HepG2 (cell line): ENCODE measurements around the gene KCNAB1. TPM values are rescaled to one million over a fixed set of nuclear protein-coding genes. Genes with fewer than 3 reads are reported as not detected.

Experiments used
- ATAC-seq: fragments of 200-7000 bp; cut with Tn5 transposase; 3 replicates; pipeline ENCODE4 v1.9.1; 2020; ENCODE audit warnings: mild to moderate bottlenecking, moderate library complexity
- BruUV-seq: library from RNA; stranded (reverse); fragments of 400-500 nt; replicated peaks from 2 replicates; lab custom pipeline; 2021; lab: Mats Ljungman, UMichigan
- CTCF ChIA-PET: fragments of 300-600 bp; formaldehyde crosslinking; extraction: SDS; loops from one replicate; lab custom pipeline; 2021; ENCODE audit warnings: low total read pairs, inconsistent platforms, low intra/inter-chr PET ratio; lab: Yijun Ruan, JAX
- POLR2A ChIA-PET: fragments of 350-600 bp; sonication (Branson Sonifier 250); formaldehyde crosslinking; loops from one replicate; lab custom pipeline; 2020; ENCODE audit warnings: antibody characterized with exemption, inconsistent platforms; lab: Yijun Ruan, JAX
- DNase-seq: peaks from one replicate; pipeline ENCODE4 v3.0.0-alpha.2; 2015; ENCODE audit warnings: low spot score
- FAIRE-seq: peaks from 3 replicates; lab custom pipeline; 2011; peaks lifted over from hg19 to GRCh38; lab: Jason Lieb, UNC
- H2AFZ ChIP-seq: one replicate; pipeline ENCODE4 v1.6.1; 2011; ENCODE audit warnings: low read length, inconsistent platforms
- H3K27ac ChIP-seq: fragments of 300-600 bp; 3 replicates; pipeline ENCODE4 v1.8.0; 2011; ENCODE audit warnings: mixed run types, mild to moderate bottlenecking, mixed read lengths, low read length, inconsistent platforms; ENCODE audit not compliant: insufficient read depth; ENCODE audit errors: extremely low read length
- H3K27me3 ChIP-seq, 2 experiments: fragments of 200-600 bp in 1 of 2; 2 replicates in 1 of 2; 3 replicates in 1 of 2; pipeline versions ENCODE4 v1.6.0 to v1.8.0; 2011; ENCODE audit warnings: low read length in 2 of 2, mild to moderate bottlenecking in 2 of 2, moderate library complexity in 2 of 2, inconsistent platforms in 1 of 2; ENCODE audit not compliant: insufficient read depth in 2 of 2, control insufficient read depth in 1 of 2
- H3K36me3 ChIP-seq, 2 experiments: fragments of 200-600 bp in 1 of 2; replicated peaks in 1 of 2; 2 replicates in 1 of 2; 3 replicates in 1 of 2; pipeline versions ENCODE4 v1.5.1 to v1.8.0; 2011; ENCODE audit warnings: low read length in 2 of 2, inconsistent platforms in 1 of 2; ENCODE audit not compliant: insufficient read depth in 2 of 2, control insufficient read depth in 1 of 2
- H3K4me1 ChIP-seq: 2 replicates; pipeline ENCODE4 v1.5.1; 2012; ENCODE audit warnings: low read length, inconsistent platforms; ENCODE audit not compliant: insufficient read depth
- H3K4me2 ChIP-seq: 2 replicates; pipeline ENCODE4 v1.6.0; 2011; ENCODE audit warnings: low read depth, low read length, inconsistent platforms
- H3K4me3 ChIP-seq, 3 experiments: fragments of 200-600 bp in 1 of 3; sonication (generic), shearing (Covaris generic) in 1 of 3; replicated peaks in 1 of 3; 2 replicates each; pipeline ENCODE4 v1.5.1; 2011 to 2016; ENCODE audit warnings: low read length in 3 of 3, inconsistent platforms in 2 of 3, low read depth in 2 of 3, mild to moderate bottlenecking in 2 of 3, control low read depth in 1 of 3, mixed read lengths in 1 of 3; ENCODE audit not compliant: insufficient read depth in 1 of 3
- H3K79me2 ChIP-seq: one replicate; pipeline ENCODE4 v1.6.1; 2011; ENCODE audit warnings: low read length, inconsistent platforms; ENCODE audit not compliant: insufficient read depth
- H3K9ac ChIP-seq: 2 replicates; pipeline ENCODE4 v1.6.0; 2011; ENCODE audit warnings: mild to moderate bottlenecking, low read depth, low read length, inconsistent platforms; ENCODE audit not compliant: insufficient read depth
- H3K9me3 ChIP-seq: 2 replicates; pipeline ENCODE4 v1.5.1; 2012; ENCODE audit warnings: mild to moderate bottlenecking, low read length
- H4K20me1 ChIP-seq: 2 replicates; pipeline ENCODE4 v1.6.0; 2011; ENCODE audit warnings: inconsistent platforms, mild to moderate bottlenecking, low read length, moderate library complexity; ENCODE audit not compliant: insufficient read depth
- CBX1 ChIP-seq: IDR thresholded peaks from one replicate; pipeline ENCODE4 v1.6.1; 2016; ENCODE audit warnings: antibody characterized with exemption, low read depth
- CCDC6 ChIP-seq: sonication (generic); formaldehyde crosslinking; IDR thresholded peaks from 2 replicates; pipeline ENCODE4 v1.8.1; 2022; ENCODE audit warnings: mild to moderate bottlenecking, missing genetic modification reagents, moderate library complexity
- GTF3A ChIP-seq: sonication (generic); formaldehyde crosslinking; conservative IDR thresholded peaks from 2 replicates; pipeline ENCODE4 v1.4.0; 2020; ENCODE audit warnings: mild to moderate bottlenecking, missing genetic modification reagents
- KLF12 ChIP-seq: sonication (generic); formaldehyde crosslinking; IDR thresholded peaks from 2 replicates; pipeline ENCODE4 v1.4.0; 2020; ENCODE audit warnings: missing genetic modification reagents, borderline replicate concordance
- MBD4 ChIP-seq: IDR thresholded peaks from 2 replicates; pipeline ENCODE4 v1.6.1; 2012; ENCODE audit warnings: low read length, inconsistent platforms, borderline replicate concordance
- MED1 ChIP-seq: sonication (generic); formaldehyde crosslinking; IDR thresholded peaks from 2 replicates; pipeline ENCODE4 v1.4.0; 2020; ENCODE audit warnings: missing genetic modification reagents
- MTF2 ChIP-seq: sonication (generic); formaldehyde crosslinking; IDR thresholded peaks from 2 replicates; pipeline ENCODE4 v1.5.0; 2020; ENCODE audit warnings: missing genetic modification reagents, borderline replicate concordance
- PAF1 ChIP-seq: IDR thresholded peaks from 2 replicates; pipeline ENCODE4 v1.6.1; 2016; ENCODE audit warnings: missing genetic modification reagents, missing compliant biosample characterization
- RFX1 ChIP-seq: fragments of 450-650 bp; IDR thresholded peaks from 2 replicates; pipeline ENCODE4 v1.6.1; 2017
- SATB2 ChIP-seq: sonication (generic); formaldehyde crosslinking; IDR thresholded peaks from 2 replicates; pipeline ENCODE4 v1.5.0; 2020; ENCODE audit warnings: missing genetic modification reagents
- THYN1 ChIP-seq: sonication (generic); formaldehyde crosslinking; IDR thresholded peaks from 2 replicates; pipeline ENCODE4 v1.8.1; 2023; ENCODE audit warnings: low read depth, mild to moderate bottlenecking, moderate library complexity, missing genetic modification reagents, borderline replicate concordance
- ZBTB20 ChIP-seq: sonication (generic); formaldehyde crosslinking; IDR thresholded peaks from 2 replicates; pipeline ENCODE4 v1.8.1; 2023; ENCODE audit warnings: missing genetic modification reagents, low read depth, mild to moderate bottlenecking, borderline replicate concordance
- ZNF282 ChIP-seq: fragments of 450-650 bp; IDR thresholded peaks from 2 replicates; pipeline ENCODE4 v1.6.1; 2018; ENCODE audit not compliant: partially characterized antibody
- ZNF432 ChIP-seq: sonication (generic); formaldehyde crosslinking; IDR thresholded peaks from 2 replicates; pipeline ENCODE4 v1.5.0; 2020; ENCODE audit warnings: missing genetic modification reagents, mild to moderate bottlenecking, borderline replicate concordance
- ZNF530 ChIP-seq: sonication (generic); formaldehyde crosslinking; IDR thresholded peaks from 2 replicates; pipeline ENCODE4 v1.5.0; 2020; ENCODE audit warnings: low read depth, mild to moderate bottlenecking, missing genetic modification reagents
- ZNF597 ChIP-seq: sonication (generic); formaldehyde crosslinking; IDR thresholded peaks from 2 replicates; pipeline ENCODE4 v1.5.0; 2020; ENCODE audit warnings: missing genetic modification reagents
- WGBS: methylation state at CpG from one replicate; pipeline ENCODE4 v1.1.6; 2017; ENCODE audit warnings: low lambda C conversion rate; 5-methylcytosine and 5-hydroxymethylcytosine counted together
- in situ Hi-C: cut with HindIII; loops from 2 replicates; pipeline ENCODE4 v1.10.0; 2017; ENCODE audit warnings: low pct_unique_long_range_greater_than_20kb; ENCODE audit not compliant: extremely low pct_ligation_motif_present
- intact Hi-C: fragments of 100-400 bp; cut with micrococcal nuclease; formaldehyde crosslinking; loops from one replicate; pipeline ENCODE4 v1.10.0; 2022; ENCODE audit not compliant: unreplicated experiment
- polyA plus RNA-seq, 8 experiments: library from polyadenylated mRNA; depleted of rRNA in 3 of 8; stranded (reverse) in 7 of 8; unstranded in 1 of 8; fragments of >200 nt; fragmentation: Illumina TruSeq in 4 of 8; extraction: Trizol in 4 of 8; gene quantifications; 2 replicates each; pipeline versions ENCODE4 v1.2.1 to v1.2.3, GENCODE V29; 2011 to 2016; ENCODE audit warnings: low read depth in 4 of 8, missing spikeins in 1 of 8, mixed read lengths in 1 of 8; ENCODE audit not compliant: insufficient read depth in 1 of 8
- total RNA-seq, 5 experiments: library from RNA; depleted of rRNA; stranded (reverse); fragments of >200 nt; fragmentation: Illumina TruSeq; extraction: Trizol; gene quantifications; 2 replicates each; pipeline ENCODE4 v1.2.3, GENCODE V29; 2016; ENCODE audit warnings: low read depth in 1 of 5

KCNAB1 gene
- total and polyA plus RNA-seq, 2 of the 13 experiments (the other 11 are each of a cell fraction or from before 2014, with no cell fraction given) = not detected

GRCh38 chr3:156304406-156304805 is 184.0 kb downstream of the KCNAB1 start:
- no peak overlapping the region for H3K4me3 ChIP-seq
- no peak overlapping the region for H3K4me2 ChIP-seq
- ChIA-PET POLR2A (no interaction called here), CTCF (no interaction called here)
- intact Hi-C loops = no loop called here
- WGBS = 41% methylated on average over 3 of the region's 3 CpGs
- BruUV-seq = no TSS peak
- H4K20me1 ChIP-seq = no peaks in the 10 kb centered on the region
- H2AFZ ChIP-seq = no peak overlapping the region
- no peaks in the 10 kb centered on the region for H3K9me3 ChIP-seq
- no peak overlapping the region for H3K9ac ChIP-seq
- in situ Hi-C loops = no loop called here
- no peak for FAIRE-seq
- no peaks in the 10 kb centered on the region for H3K36me3 ChIP-seq
- ATAC-seq = no peak
- no peaks in the 10 kb centered on the region for H3K79me2 ChIP-seq
- no peaks in the 10 kb centered on the region for H3K27me3 ChIP-seq
- DNase-seq = no peak
- no peak overlapping the region for H3K27ac ChIP-seq
- TF ChIP-seq ZNF282 (no peak), MBD4 (no peak), GTF3A (CRISPR knock-in tag) (no peak), SATB2 (CRISPR knock-in tag) (no peak)
- H3K4me1 ChIP-seq = no peaks in the 10 kb centered on the region

- WGBS = 5% methylated on average over 1 of the region's 1 CpG
- CTCF ChIA-PET = no interaction called here
- no peak for TF ChIP-seq KLF12 (CRISPR knock-in tag)
- TF ChIP-seq CBX1 = no peak
- TF ChIP-seq RFX1 = no peak
- TF ChIP-seq MED1 (CRISPR knock-in tag) = no peak
- TF ChIP-seq CCDC6 (CRISPR knock-in tag) = no peak
- no peak for TF ChIP-seq ZNF530 (CRISPR knock-in tag)
- TF ChIP-seq ZNF432 (CRISPR knock-in tag) = no peak
- TF ChIP-seq MTF2 (CRISPR knock-in tag) = no peak
- no peak for TF ChIP-seq ZNF597 (CRISPR knock-in tag)
- TF ChIP-seq PAF1 = no peak
- no peak for TF ChIP-seq ZBTB20
- TF ChIP-seq THYN1 = no peak
- Histone ChIP-seq H3K27ac (no peak overlapping the region), H4K20me1 (no peaks in the 10 kb centered on the region), H3K27me3 (no peaks in the 10 kb centered on the region), H3K79me2 (no peaks in the 10 kb centered on the region), H3K4me1 (no peaks in the 10 kb centered on the region), H3K36me3 (no peaks in the 10 kb centered on the region), H3K4me3 (no peak overlapping the region), H3K9me3 (no peaks in the 10 kb centered on the region), H3K9ac (no peak overlapping the region), H3K4me2 (no peak overlapping the region), H2AFZ (no peak overlapping the region)
- intact Hi-C loops (no loop called here), in situ Hi-C loops (no loop called here)
- ATAC-seq (no peak), DNase-seq (no peak), FAIRE-seq (no peak)
- POLR2A ChIA-PET = no interaction called here
- BruUV-seq = no TSS peak
These were observed 185.3 kb downstream of the KCNAB1 start for GRCh38 chr3:156305672-156306071.
